ENCODE measurements around the gene KLF9.

KLF9 gene

DNA sequence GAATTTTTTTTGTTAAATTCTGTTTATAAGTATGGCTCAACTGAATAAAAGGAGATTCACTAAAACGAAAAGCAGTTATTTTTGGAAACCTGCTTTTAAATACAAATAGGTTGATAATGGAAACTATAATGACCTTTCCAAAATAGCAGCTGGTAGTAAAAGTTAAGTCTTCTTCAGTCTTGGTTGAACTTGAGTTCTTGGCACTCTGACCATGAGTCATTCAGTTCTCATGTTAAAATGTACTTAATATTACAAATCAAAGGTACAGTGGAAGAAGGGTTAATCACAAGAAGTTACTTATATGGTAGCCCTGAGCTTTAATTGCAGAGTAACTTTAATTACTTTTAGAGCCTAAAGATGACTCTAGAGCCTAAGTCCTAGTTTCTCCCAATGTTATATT, 62.1 kb downstream of the KLF9 start:
- no peak for DNase-seq

DNA sequence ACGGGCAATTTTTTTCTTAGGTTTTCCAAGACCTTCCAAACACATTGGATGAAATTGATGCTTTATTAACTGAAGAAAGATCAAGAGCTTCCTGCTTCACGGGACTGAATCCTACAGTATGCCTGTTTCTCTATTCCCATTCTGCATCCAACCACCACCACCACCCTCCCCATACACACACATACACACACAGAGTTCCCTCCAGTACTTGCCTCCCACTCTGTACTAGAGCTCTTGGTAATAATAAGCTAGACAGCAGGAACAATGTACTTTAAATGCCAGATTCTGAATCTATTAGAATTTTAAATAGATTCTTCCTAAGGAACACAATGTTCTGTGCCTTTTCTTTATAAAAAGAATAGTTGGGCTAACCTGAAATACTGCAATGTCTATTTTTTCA, 67.4 kb downstream of the KLF9 start:
- no peak for DNase-seq

- no peak for DNase-seq
Observed at GRCh38 chr9:70340572-70340971, 73.9 kb downstream of the KLF9 start.
